IMR-90 (cell line): ENCODE measurements around the gene EXTL2. TPM values are rescaled to one million over a fixed set of nuclear protein-coding genes. Genes with fewer than 3 reads are reported as not detected.

Experiments
- ATAC-seq: fragments of 200-7000 bp; cut with Tn5 transposase; 2 replicates; pipeline ENCODE4 v1.9.1; 2020; ENCODE audit warnings: low read depth, mild to moderate bottlenecking, moderate library complexity
- BruUV-seq: library from RNA; stranded (reverse); fragments of 400-500 nt; replicated peaks from 2 replicates; lab custom pipeline; 2021; lab: Mats Ljungman, UMichigan
- CTCF ChIA-PET: fragments of 300-600 bp; formaldehyde crosslinking; extraction: SDS; loops from one replicate; lab custom pipeline; 2021; ENCODE audit warnings: antibody characterized with exemption; lab: Yijun Ruan, JAX
- POLR2A ChIA-PET: fragments of 300-600 bp; sonication (Branson Sonifier 250); formaldehyde crosslinking; loops from one replicate; lab custom pipeline; 2022; ENCODE audit warnings: antibody characterized with exemption; ENCODE audit not compliant: unreplicated experiment; lab: Charles Lee
- DNase-seq: peaks from one replicate; pipeline ENCODE4 v3.0.0; 2013
- H2AFZ ChIP-seq: replicated peaks from 2 replicates; pipeline ENCODE3; 2013; ENCODE audit warnings: low read length, mild to moderate bottlenecking; ENCODE audit not compliant: poor library complexity
- H2AK5ac ChIP-seq: 2 replicates; pipeline ENCODE4 v1.6.1; 2013; ENCODE audit warnings: low read depth, low read length, inconsistent platforms
- H2AK9ac ChIP-seq: replicated peaks from 2 replicates; pipeline ENCODE3; 2013; ENCODE audit warnings: mild to moderate bottlenecking, low read depth, low read length, moderate library complexity; ENCODE audit not compliant: poor library complexity
- H2BK120ac ChIP-seq: 2 replicates; pipeline ENCODE4 v1.6.1; 2013; ENCODE audit warnings: low read depth, low read length, inconsistent platforms
- H2BK15ac ChIP-seq: 3 replicates; pipeline ENCODE4 v1.6.1; 2013; ENCODE audit warnings: low read depth, low read length, inconsistent platforms
- H2BK20ac ChIP-seq: 2 replicates; pipeline ENCODE4 v1.6.1; 2013; ENCODE audit warnings: low read depth, mild to moderate bottlenecking, inconsistent platforms, low read length, moderate library complexity
- H2BK5ac ChIP-seq: 2 replicates; pipeline ENCODE4 v1.6.1; 2013; ENCODE audit warnings: mild to moderate bottlenecking, low read depth, low read length, inconsistent platforms; ENCODE audit not compliant: poor library complexity, severe bottlenecking
- H3K14ac ChIP-seq: replicated peaks from 2 replicates; pipeline ENCODE4 v1.6.1; 2013; ENCODE audit warnings: low read depth, low read length, inconsistent platforms
- H3K18ac ChIP-seq: 2 replicates; pipeline ENCODE4 v1.6.1; 2013; ENCODE audit warnings: low read depth, low read length, control low read depth
- H3K23ac ChIP-seq: 2 replicates; pipeline ENCODE4 v1.6.1; 2013; ENCODE audit warnings: low read depth, low read length, inconsistent platforms
- H3K27ac ChIP-seq: 2 replicates; pipeline ENCODE4 v1.5.1; 2013; ENCODE audit warnings: mild to moderate bottlenecking, control low read depth, low read length; ENCODE audit not compliant: insufficient read depth
- H3K27me3 ChIP-seq: 2 replicates; pipeline ENCODE4 v1.6.1; 2013; ENCODE audit warnings: low read length; ENCODE audit not compliant: control insufficient read depth, insufficient read depth
- H3K36me3 ChIP-seq: 2 replicates; pipeline ENCODE4 v1.6.1; 2013; ENCODE audit warnings: low read length, mixed read lengths; ENCODE audit not compliant: control insufficient read depth, insufficient read depth
- H3K4ac ChIP-seq: 2 replicates; pipeline ENCODE4 v1.6.1; 2013; ENCODE audit warnings: low read depth, low read length, inconsistent platforms
- H3K4me1 ChIP-seq: 2 replicates; pipeline ENCODE4 v1.6.1; 2013; ENCODE audit warnings: low read length, mixed read lengths; ENCODE audit not compliant: control insufficient read depth, insufficient read depth
- H3K4me2 ChIP-seq: 2 replicates; pipeline ENCODE4 v1.6.1; 2013; ENCODE audit warnings: low read depth, mild to moderate bottlenecking, control low read depth, low read length, moderate library complexity
- H3K4me3 ChIP-seq: 2 replicates; pipeline ENCODE4 v1.5.1; 2013; ENCODE audit warnings: low read depth, mild to moderate bottlenecking, control low read depth, low read length, moderate library complexity; ENCODE audit not compliant: insufficient read depth
- H3K56ac ChIP-seq: 2 replicates; pipeline ENCODE4 v1.6.1; 2013; ENCODE audit warnings: low read length, inconsistent platforms; ENCODE audit not compliant: insufficient read depth; ENCODE audit errors: extremely low read depth
- H3K79me1 ChIP-seq, 2 experiments: 2 replicates each; pipeline ENCODE4 v1.6.1; 2013; ENCODE audit warnings: low read length in 2 of 2, inconsistent platforms in 1 of 2, low read depth in 1 of 2
- H3K9ac ChIP-seq: 2 replicates; pipeline ENCODE4 v1.6.1; 2013; ENCODE audit warnings: low read depth, low read length, control low read depth
- H3K9me1 ChIP-seq: 2 replicates; pipeline ENCODE4 v1.6.1; 2013; ENCODE audit warnings: low read length, inconsistent platforms; ENCODE audit not compliant: insufficient read depth
- H3K9me3 ChIP-seq: 2 replicates; pipeline ENCODE4 v1.6.1; 2013; ENCODE audit warnings: low read length; ENCODE audit not compliant: control insufficient read depth, insufficient read depth
- H4K20me1 ChIP-seq: 2 replicates; pipeline ENCODE4 v1.6.1; 2013; ENCODE audit warnings: low read length, inconsistent platforms; ENCODE audit not compliant: insufficient read depth
- H4K5ac ChIP-seq: 2 replicates; pipeline ENCODE4 v1.6.1; 2013; ENCODE audit warnings: mild to moderate bottlenecking, low read depth, low read length, control low read depth
- H4K8ac ChIP-seq, 2 experiments: 2 replicates each; pipeline ENCODE4 v1.6.1; 2013; ENCODE audit warnings: low read depth in 2 of 2, low read length in 2 of 2, control low read depth in 1 of 2, inconsistent platforms in 1 of 2
- H4K91ac ChIP-seq: 2 replicates; pipeline ENCODE4 v1.6.1; 2013; ENCODE audit warnings: low read depth, low read length, inconsistent platforms; ENCODE audit not compliant: insufficient read depth
- CHD1 ChIP-seq: IDR thresholded peaks from 2 replicates; pipeline ENCODE4 v1.6.1; 2012; ENCODE audit warnings: low read depth, low read length, improper control_type of control experiment
- CTCF ChIP-seq: conservative IDR thresholded peaks from 2 replicates; pipeline ENCODE4 v1.5.1; 2012; ENCODE audit warnings: mild to moderate bottlenecking, low read depth, low read length, improper control_type of control experiment
- WGBS, 2 experiments: methylation state at CpG; one replicate each; pipeline versions ENCODE4 v1.1.5 to v1.1.7; 2013; ENCODE audit warnings: missing lambda C conversion rate in 2 of 2; ENCODE audit not compliant: insufficient read length in 1 of 2; ENCODE audit errors: extremely low coverage in 2 of 2; 5-methylcytosine and 5-hydroxymethylcytosine counted together
- dilution Hi-C: fragments of 300-500 bp; cut with HindIII; formaldehyde crosslinking; loops from one replicate; pipeline ENCODE4 v1.14.3; 2018; ENCODE audit warnings: low sequenced_read_pairs; ENCODE audit not compliant: unreplicated experiment
- in situ Hi-C: fragments of 300-500 bp; cut with MboI; formaldehyde crosslinking; loops from 3 replicates; pipeline ENCODE4 v1.14.3; 2019; ENCODE audit warnings: low sequenced_read_pairs, inconsistent platforms, mixed read lengths
- intact Hi-C: fragments of 100-400 bp; cut with micrococcal nuclease; formaldehyde crosslinking; loops from 2 replicates; pipeline ENCODE4 v1.10.0; 2022
- polyA plus RNA-seq, 3 experiments: library from polyadenylated mRNA; depleted of rRNA; stranded (reverse); fragments of >200 nt; gene quantifications; 2 replicates each; pipeline ENCODE4 v1.2.3, GENCODE V29; 2012; ENCODE audit warnings: low replicate concordance in 1 of 3
- total RNA-seq: library from RNA; depleted of rRNA; stranded (reverse); fragments of >200 nt; gene quantifications from 2 replicates; pipeline ENCODE4 v1.2.3, GENCODE V29; 2012

Gene EXTL2
- total and polyA plus RNA-seq, 2 of the 4 experiments (the other 2 are of a cell fraction): 24.9 to 27.6 TPM

GRCh38 chr1:100931716-100932115 is 37.1 kb upstream of the EXTL2 start:
- H4K91ac ChIP-seq: no peak overlapping the region
- ATAC-seq (no peak), DNase-seq (no peak)
- no peak overlapping the region for H4K5ac ChIP-seq
- no peak overlapping the region for H2AFZ ChIP-seq
- WGBS, 2 experiments: no CpG with 5 or more reads among the region's 1 CpG
- no peak overlapping the region for H3K4me3 ChIP-seq
- H2BK5ac ChIP-seq: no peak overlapping the region
- TF ChIP-seq CHD1: no peak
- TF ChIP-seq CTCF: peak; percentile 23; the same call in 1 of the 2 replicates
- no peak overlapping the region for H3K27ac ChIP-seq
- H4K20me1 ChIP-seq: no peaks in the 10 kb centered on the region
- dilution Hi-C loops (no loop called here), in situ Hi-C loops (no loop called here), intact Hi-C loops (no loop called here)
- H3K23ac ChIP-seq: no peak overlapping the region
- H3K18ac ChIP-seq: no peak overlapping the region
- no peak overlapping the region for H2AK5ac ChIP-seq
- H3K9ac ChIP-seq: no peak overlapping the region
- H3K56ac ChIP-seq: no peak overlapping the region
- H3K14ac ChIP-seq: no peak overlapping the region
- no peak overlapping the region for H2BK120ac ChIP-seq
- H3K9me3 ChIP-seq: no peaks in the 10 kb centered on the region
- H2BK20ac ChIP-seq: no peak overlapping the region
- no peak overlapping the region for H2AK9ac ChIP-seq
- peaks cover 0 to 7% of the 10 kb centered on the region in 2 experiments; a peak in 2 of 4 replicates for H3K79me1 ChIP-seq
- no peaks in the 10 kb centered on the region for H3K4me1 ChIP-seq
- ChIA-PET POLR2A (no interaction called here), CTCF (no interaction called here)
- no peak overlapping the region for H4K8ac ChIP-seq
- H3K4me2 ChIP-seq: no peak overlapping the region
- no TSS peak for BruUV-seq
- H2BK15ac ChIP-seq: no peak overlapping the region
- H3K27me3 ChIP-seq: no peaks in the 10 kb centered on the region
- H3K9me1 ChIP-seq: no peaks in the 10 kb centered on the region
- peaks cover 1% of the 10 kb centered on the region; the same call in 1 of the 2 replicates for H3K36me3 ChIP-seq
- H3K4ac ChIP-seq: no peak overlapping the region
